ENCODE results near the gene BOD1. TPM values are rescaled to one million over a fixed set of nuclear protein-coding genes. Genes with fewer than 3 reads are reported as not detected.

Gene BOD1
- total and polyA plus RNA-seq, 2 donors (not counting 3 experiments of a cell fraction or from before 2014, with no cell fraction given) = 57.6 to 62.4 TPM

DNA sequence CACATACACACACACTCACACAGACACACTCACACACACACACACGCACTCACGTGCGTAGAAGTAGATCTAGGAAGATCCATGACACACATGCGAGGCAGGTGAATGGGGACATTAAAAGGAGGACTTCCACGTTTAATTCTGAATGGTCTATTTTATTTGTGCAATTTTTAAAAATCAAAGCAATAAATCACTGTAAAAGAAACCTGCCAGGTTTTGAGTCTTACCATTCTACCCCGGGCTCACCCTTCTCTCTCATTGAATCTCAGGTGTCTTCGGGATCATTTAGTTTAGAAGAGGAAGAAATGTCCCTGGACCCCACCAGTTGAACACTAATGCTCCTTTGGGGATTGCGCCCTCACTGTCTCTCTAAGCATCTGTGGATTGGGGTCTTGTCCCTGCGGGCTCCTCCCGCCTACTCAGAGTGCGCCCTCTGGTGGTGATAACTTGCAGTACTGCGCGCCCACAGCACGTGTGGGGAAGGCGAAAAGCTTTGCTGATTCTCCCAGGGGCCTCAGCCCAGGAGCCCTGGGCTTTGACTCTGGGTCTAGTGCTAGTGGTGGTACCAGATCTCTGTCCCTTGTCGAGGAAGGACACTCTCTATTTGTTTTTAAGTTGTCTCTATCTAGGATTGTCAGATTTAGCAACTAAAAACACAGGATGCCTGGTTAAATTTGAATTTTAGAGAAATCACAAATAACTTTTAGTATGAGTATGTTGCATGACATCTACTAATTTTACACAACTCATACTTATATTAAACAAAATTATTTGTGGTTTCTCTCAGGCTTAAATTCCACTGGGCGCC, 34.8 kb downstream of the BOD1 start:
- no peak overlapping the region for H3K9ac ChIP-seq (replicated peaks; ENCODE audit: extremely low read depth, insufficient read depth, low read length)
- no peaks in the 10 kb centered on the region for H3K9me3 ChIP-seq (replicated peaks; ENCODE audit: control insufficient read depth, insufficient read depth, low read length)
- no TSS peak for BruUV-seq (replicated peaks)
- H3K36me3 ChIP-seq (ENCODE audit: control insufficient read depth in 2 of 2, extremely low read depth in 1 of 2, insufficient read depth in 2 of 2, low read length in 2 of 2) = no peaks in the 10 kb centered on the region
- intact Hi-C loops (cut with micrococcal nuclease) (loop anchor here (1.0 kb wide), 3 partner anchors 287 to 874 kb away; no protein-coding TSS in a partner anchor), dilution Hi-C loops (cut with MboI; ENCODE audit: extremely low pct_ligation_motif_present, low sequenced_read_pairs) (no loop called here)
- H3K4me1 ChIP-seq (ENCODE audit: control insufficient read depth, extremely low read depth, insufficient read depth, low read length) = no peaks in the 10 kb centered on the region
- no peak overlapping the region for H3K4me2 ChIP-seq (ENCODE audit: insufficient read depth, low read length)
- CTCF ChIA-PET = interaction anchor here (0.5 to 8.1 kb wide), 44 partner anchors 9 to 1109 kb away, joined by 3 to 140 read pairs (median 4); partner anchors contain the start of gene BOD1
- no peak overlapping the region for H2AFZ ChIP-seq (ENCODE audit: low read depth, low read length)
- H3K27ac ChIP-seq (ENCODE audit: insufficient read depth, low read depth, low read length) = no peak overlapping the region
- no peak for TF ChIP-seq GATA2 (IDR thresholded peaks at IDR 0.05; ENCODE audit: insufficient read depth, insufficient read length, low read depth, low read length)
- TF ChIP-seq CTCF (IDR thresholded peaks at IDR 0.05; ENCODE audit: extremely low read depth in 1 of 2, insufficient read depth in 1 of 2, low read depth in 1 of 2, low read length in 2 of 2) = peak; percentile 75 to 87
- TF ChIP-seq JUN (IDR thresholded peaks at IDR 0.05; ENCODE audit: borderline replicate concordance, insufficient read depth, insufficient read length, low read depth) = no peak
- TF ChIP-seq POLR2AphosphoS5 (IDR thresholded peaks at IDR 0.05; ENCODE audit: insufficient read depth, low read depth, low read length) = no peak
- no peak for TF ChIP-seq FOS (IDR thresholded peaks at IDR 0.05; ENCODE audit: borderline replicate concordance, insufficient read depth, low read length)
- no peak for TF ChIP-seq MYC (IDR thresholded peaks at IDR 0.05; ENCODE audit: low read depth, low read length)
- no peak overlapping the region for H3K4me3 ChIP-seq (replicated peaks in 1 of 3; ENCODE audit: insufficient read depth in 1 of 3, low read depth in 1 of 3, low read length in 3 of 3)
- FAIRE-seq (no peak), DNase-seq (ENCODE audit: low read depth, low spot score) (peak; percentile 33)
- peaks cover 2 to 6% of the 10 kb centered on the region in 2 experiments for H3K27me3 ChIP-seq (ENCODE audit: control insufficient read depth in 2 of 2, insufficient read depth in 2 of 2, low read length in 2 of 2)
- no peaks in the 10 kb centered on the region for H4K20me1 ChIP-seq (replicated peaks; ENCODE audit: control insufficient read depth, extremely low read depth, insufficient read depth, low read length)
- H3K79me2 ChIP-seq (ENCODE audit: control insufficient read depth, insufficient read depth, low read length) = no peaks in the 10 kb centered on the region
- POLR2A ChIA-PET = no interaction called here
- no peaks in the 10 kb centered on the region for H3K9me1 ChIP-seq (replicated peaks; ENCODE audit: control insufficient read depth, extremely low read depth, insufficient read depth, low read length)

All from endothelial cell of umbilical vein (primary cell).